Parathyroid adenoma (tissue), 2 donors: Measurements from ENCODE around the gene HOMER1.

Experiments
- H2AFZ ChIP-seq: fragments of 300-600 bp; sonication (generic); one replicate; pipeline ENCODE4 v1.7.0; 2017; ENCODE audit warnings: antibody characterized with exemption, mild to moderate bottlenecking
- H3K27ac ChIP-seq: fragments of 300-600 bp; sonication (generic); one replicate; pipeline ENCODE4 v1.7.0; 2017
- H3K27me3 ChIP-seq: fragments of 300-600 bp; sonication (generic); one replicate; pipeline ENCODE4 v1.7.0; 2017; ENCODE audit warnings: low read length; ENCODE audit not compliant: control insufficient read depth, insufficient read depth
- H3K36me3 ChIP-seq: fragments of 300-600 bp; sonication (generic); one replicate; pipeline ENCODE4 v1.7.0; 2017; ENCODE audit warnings: low read length; ENCODE audit not compliant: control insufficient read depth, insufficient read depth
- H3K4me1 ChIP-seq: fragments of 300-600 bp; sonication (generic); one replicate; pipeline ENCODE4 v1.7.0; 2017; ENCODE audit warnings: control low read depth
- H3K4me2 ChIP-seq: fragments of 300-600 bp; sonication (generic); one replicate; pipeline ENCODE4 v1.7.0; 2017; ENCODE audit warnings: low read length
- H3K4me3 ChIP-seq: fragments of 300-600 bp; sonication (generic); one replicate; pipeline ENCODE4 v1.7.0; 2017; ENCODE audit warnings: low read depth, low read length
- H3K79me2 ChIP-seq: fragments of 300-600 bp; sonication (generic); one replicate; pipeline ENCODE4 v1.7.0; 2017; ENCODE audit warnings: control low read depth
- H3K9ac ChIP-seq: fragments of 300-600 bp; sonication (generic); one replicate; pipeline ENCODE4 v1.7.0; 2017; ENCODE audit warnings: mild to moderate bottlenecking
- H3K9me3 ChIP-seq: fragments of 300-600 bp; sonication (generic); one replicate; pipeline ENCODE4 v1.7.0; 2017; ENCODE audit warnings: low read length; ENCODE audit not compliant: control insufficient read depth
- CTCF ChIP-seq: fragments of 300-600 bp; sonication (generic); IDR thresholded peaks from one replicate; pipeline ENCODE4 v1.7.0; 2017; ENCODE audit warnings: antibody characterized with exemption, mild to moderate bottlenecking
- donor health status: primary hyperparathyroidism.

HOMER1 gene

GRCh38 chr5:79495311-79495710, 18.6 kb downstream of the HOMER1 start:
- no peaks in the 10 kb centered on the region for H3K79me2 ChIP-seq
- no peak for TF ChIP-seq CTCF
- no peak overlapping the region for H2AFZ ChIP-seq
- no peak overlapping the region for H3K4me2 ChIP-seq
- no peaks in the 10 kb centered on the region for H3K27me3 ChIP-seq
- no peak overlapping the region for H3K9ac ChIP-seq
- H3K9me3 ChIP-seq: no peaks in the 10 kb centered on the region
- H3K36me3 ChIP-seq: no peaks in the 10 kb centered on the region
- H3K27ac ChIP-seq: no peak overlapping the region
- H3K4me1 ChIP-seq: no peaks in the 10 kb centered on the region
- no peak overlapping the region for H3K4me3 ChIP-seq

- Histone ChIP-seq H3K9me3 (no peaks in the 10 kb centered on the region), H3K4me2 (no peak overlapping the region), H3K27me3 (no peaks in the 10 kb centered on the region), H3K4me1 (no peaks in the 10 kb centered on the region), H3K27ac (no peak overlapping the region), H2AFZ (no peak overlapping the region), H3K36me3 (no peaks in the 10 kb centered on the region), H3K79me2 (no peaks in the 10 kb centered on the region), H3K4me3 (no peak overlapping the region), H3K9ac (no peak overlapping the region)
- no peak for TF ChIP-seq CTCF
Measured at GRCh38 chr5:79493596-79494345, 20.2 kb downstream of the HOMER1 start.

- H2AFZ ChIP-seq: no peak overlapping the region
- no peak for TF ChIP-seq CTCF
- no peaks in the 10 kb centered on the region for H3K4me1 ChIP-seq
Measured at GRCh38 chr5:79491690-79492317, 22.1 kb downstream of the HOMER1 start.

GRCh38 chr5:79490323-79490936, 23.5 kb downstream of the HOMER1 start:
- Histone ChIP-seq H3K4me3 (no peak overlapping the region), H3K4me1 (no peaks in the 10 kb centered on the region), H3K36me3 (no peaks in the 10 kb centered on the region), H2AFZ (no peak overlapping the region), H3K9ac (no peak overlapping the region), H3K27ac (no peak overlapping the region), H3K4me2 (no peak overlapping the region), H3K79me2 (no peaks in the 10 kb centered on the region), H3K9me3 (no peaks in the 10 kb centered on the region), H3K27me3 (no peaks in the 10 kb centered on the region)
- no peak for TF ChIP-seq CTCF

More at GRCh38 chr5:79491690-79492317, 22.1 kb downstream of the HOMER1 start:
- Histone ChIP-seq H3K27me3 (no peaks in the 10 kb centered on the region), H3K27ac (no peak overlapping the region), H3K9me3 (no peaks in the 10 kb centered on the region), H3K36me3 (no peaks in the 10 kb centered on the region), H3K9ac (no peak overlapping the region), H3K79me2 (no peaks in the 10 kb centered on the region), H3K4me3 (no peak overlapping the region), H3K4me2 (no peak overlapping the region)
